A375 (cell line): ENCODE results near the gene USP8. TPM values are rescaled to one million over a fixed set of nuclear protein-coding genes. Genes with fewer than 3 reads are reported as not detected.

Source experiments
- small RNA-seq: library from RNA; depleted of rRNA; stranded (forward); fragments of <200 nt; gene quantifications from one replicate; pipeline ENCODE3, GENCODE V24; 2014
- total RNA-seq: library from RNA; depleted of rRNA; stranded (reverse); fragments of >200 nt; shearing (Covaris generic); gene quantifications from 2 replicates; pipeline ENCODE4 v1.2.3, GENCODE V29; 2014; rRNA removed

The USP8 gene
- 37.9 and 38.8 TPM in 2 replicates for total RNA-seq

GRCh38 chr15:50424066-50424890, at the start of gene USP8:
USP8 (plus strand) TSS chr15:50424405; CDS start chr15:50439074, 14,669 bp downstream.

DNA sequence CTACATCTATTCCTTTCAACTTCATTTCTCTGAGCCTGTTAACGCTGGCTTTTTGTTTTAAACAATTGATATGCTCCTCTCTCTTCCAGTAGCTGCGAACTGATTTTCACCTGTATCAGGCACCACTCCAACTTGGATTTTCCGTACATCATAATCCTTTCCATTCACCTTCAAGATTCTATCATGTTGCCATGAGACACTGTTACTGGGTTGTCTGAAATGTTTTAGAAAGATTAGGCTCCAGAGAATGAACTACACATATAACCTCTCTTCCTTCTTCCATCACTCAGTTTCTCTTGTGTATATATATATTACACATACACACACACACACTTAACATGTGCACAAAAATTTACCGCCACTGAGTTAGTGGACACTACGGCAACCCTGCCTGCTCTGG, 122.4 kb downstream of the USP8 start, which contains the start of gene USP50:
Gene USP50 (minus strand): TSS at position 101 of the 400 bp plus-strand sequence. CDS start 141 bp downstream, outside the sequence.

Small RNAs within 50 kb of the gene (small RNA-seq; reads per million reads assigned to genes)
- 0.54 reads per million, percentile 29 among the genes with 10 or more reads in this experiment for gene RNA5SP395

Other genes starting within 250 kb of the USP8 start
- 0.34 TPM in 2 replicates for gene SLC27A2, start 242.2 kb upstream of the USP8 start, total RNA-seq
- not detected in 2 replicates for gene HDC, start 158.7 kb upstream of the USP8 start, total RNA-seq
- gene GABPB1, start 69.2 kb upstream of the USP8 start, total RNA-seq, result 44.9 and 46.4 TPM in 2 replicates
- gene USP50, start 122.3 kb downstream of the USP8 start, total RNA-seq, result not detected in 2 replicates